ENCODE results near the gene UPF3A. TPM values are rescaled to one million over a fixed set of nuclear protein-coding genes. Genes with fewer than 3 reads are reported as not detected.
"Not testable (repeated sequence)": the region's sequence is repeated elsewhere in the genome, so short reads cannot be mapped to it uniquely, and the experiment has no call there.

The UPF3A gene
- total RNA-seq, 4 donors from 2014 or later: 28.9 to 85.8 (median 33.4) TPM

DNA sequence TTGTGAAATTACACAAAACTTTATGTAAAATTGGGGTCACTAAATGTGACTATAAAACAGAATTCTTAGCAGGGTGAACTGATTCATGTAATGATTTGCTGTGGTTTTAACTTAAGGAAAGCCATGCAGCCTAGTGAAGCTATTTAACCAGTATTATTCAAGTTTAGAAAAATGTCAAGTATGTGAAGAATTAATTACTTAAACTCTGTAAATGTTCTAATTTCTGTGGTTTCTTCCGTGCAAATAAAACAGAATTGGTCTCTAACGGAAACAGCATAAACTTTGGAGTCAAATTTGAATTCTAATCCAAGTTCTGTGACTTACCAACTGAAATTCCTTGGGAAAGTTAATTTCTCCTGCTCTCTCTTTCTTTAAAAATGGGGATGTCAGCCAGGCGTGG is 33.4 kb upstream of the UPF3A start:
- H3K36me3 ChIP-seq: peaks cover 0 to 97% (median 3%) of the 10 kb centered on the region in 3 donors
- no peaks in the 10 kb centered on the region for H3K27me3 ChIP-seq
- no peak for TF ChIP-seq POLR2A (IDR thresholded peaks at IDR 0.05)
- TF ChIP-seq, protein P1, sequence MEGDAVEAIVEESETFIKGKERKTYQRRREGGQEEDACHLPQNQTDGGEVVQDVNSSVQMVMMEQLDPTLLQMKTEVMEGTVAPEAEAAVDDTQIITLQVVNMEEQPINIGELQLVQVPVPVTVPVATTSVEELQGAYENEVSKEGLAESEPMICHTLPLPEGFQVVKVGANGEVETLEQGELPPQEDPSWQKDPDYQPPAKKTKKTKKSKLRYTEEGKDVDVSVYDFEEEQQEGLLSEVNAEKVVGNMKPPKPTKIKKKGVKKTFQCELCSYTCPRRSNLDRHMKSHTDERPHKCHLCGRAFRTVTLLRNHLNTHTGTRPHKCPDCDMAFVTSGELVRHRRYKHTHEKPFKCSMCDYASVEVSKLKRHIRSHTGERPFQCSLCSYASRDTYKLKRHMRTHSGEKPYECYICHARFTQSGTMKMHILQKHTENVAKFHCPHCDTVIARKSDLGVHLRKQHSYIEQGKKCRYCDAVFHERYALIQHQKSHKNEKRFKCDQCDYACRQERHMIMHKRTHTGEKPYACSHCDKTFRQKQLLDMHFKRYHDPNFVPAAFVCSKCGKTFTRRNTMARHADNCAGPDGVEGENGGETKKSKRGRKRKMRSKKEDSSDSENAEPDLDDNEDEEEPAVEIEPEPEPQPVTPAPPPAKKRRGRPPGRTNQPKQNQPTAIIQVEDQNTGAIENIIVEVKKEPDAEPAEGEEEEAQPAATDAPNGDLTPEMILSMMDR (IDR thresholded peaks at IDR 0.05): no peak
- no peak overlapping the region for H3K4me3 ChIP-seq
- no peak overlapping the region for H3K27ac ChIP-seq
- no peaks in the 10 kb centered on the region for H3K9me3 ChIP-seq
- no peak for DNase-seq
- H3K4me1 ChIP-seq: no peaks in the 10 kb centered on the region

DNA sequence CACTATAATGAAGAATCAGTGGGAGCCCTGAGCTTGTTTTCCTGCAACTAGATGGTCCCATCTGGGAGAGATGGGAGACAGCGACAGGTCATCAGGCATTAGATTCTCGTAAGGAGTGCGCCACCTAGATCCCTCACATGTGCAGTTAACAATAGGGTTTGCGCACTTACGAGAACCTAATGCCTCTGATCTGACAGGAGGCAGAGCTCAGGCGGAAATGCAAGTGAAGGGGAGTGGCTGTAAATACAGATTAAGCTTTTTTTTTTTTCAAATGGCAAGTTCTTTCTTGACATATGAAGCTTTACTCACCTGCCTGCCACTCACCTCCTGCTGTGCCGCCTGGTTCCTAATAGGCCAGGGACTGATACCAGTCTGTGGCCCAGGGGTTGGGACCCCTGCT is 32.3 kb upstream of the UPF3A start:
- peaks cover 0 to 90% (median 0%) of the 10 kb centered on the region in 3 donors for H3K36me3 ChIP-seq
- H3K27me3 ChIP-seq: no peaks in the 10 kb centered on the region
- no peak for DNase-seq
- H3K27ac ChIP-seq: no peak overlapping the region
- no peaks in the 10 kb centered on the region for H3K9me3 ChIP-seq
- H3K4me3 ChIP-seq: no peak overlapping the region
- no peaks in the 10 kb centered on the region for H3K4me1 ChIP-seq
- TF ChIP-seq POLR2A (IDR thresholded peaks at IDR 0.05): no peak
- TF ChIP-seq, protein P1 (IDR thresholded peaks at IDR 0.05): no peak

DNA sequence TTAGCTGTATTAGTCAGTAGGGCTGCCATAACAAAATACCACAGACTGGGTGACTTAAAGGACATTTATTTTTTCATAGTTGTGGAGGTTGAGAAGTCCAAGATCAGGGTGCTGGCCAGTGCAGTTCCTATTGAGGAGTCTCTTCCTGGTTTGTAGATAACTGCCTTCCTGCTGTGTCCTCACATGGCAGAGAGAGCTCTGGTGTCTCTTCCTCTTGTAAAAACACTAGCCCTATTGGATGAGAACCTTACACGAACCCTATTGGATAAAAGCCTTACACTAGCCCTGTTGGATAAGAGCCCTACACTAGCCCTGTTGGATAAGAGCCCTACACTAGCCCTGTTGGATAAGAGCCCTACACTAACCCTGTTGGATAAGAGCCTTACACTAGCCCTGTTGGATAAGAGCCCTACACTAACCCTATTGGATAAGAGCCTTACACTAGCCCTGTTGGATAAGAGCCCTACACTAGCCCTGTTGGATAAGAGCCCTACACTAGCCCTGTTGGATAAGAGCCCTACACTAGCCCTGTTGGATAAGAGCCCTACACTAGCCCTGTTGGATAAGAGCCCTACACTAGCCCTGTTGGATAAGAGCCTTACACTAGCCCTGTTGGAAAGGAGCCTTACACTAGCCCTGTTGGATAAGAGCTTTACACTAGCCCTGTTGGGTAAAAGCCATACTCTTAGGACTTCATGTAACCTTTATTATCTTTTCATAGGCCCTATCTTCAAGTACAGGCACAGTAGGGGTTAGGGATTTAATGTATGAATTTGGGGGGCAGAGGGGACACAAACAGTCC is 29.6 kb upstream of the UPF3A start:
- not testable (repeated sequence) for H3K4me3 ChIP-seq, DNase-seq, H3K9me3 ChIP-seq, H3K27me3 ChIP-seq, H3K27ac ChIP-seq, H3K4me1 ChIP-seq
- H3K36me3 ChIP-seq: peaks cover 0 to 87% (median 0%) of the 10 kb centered on the region in 3 donors

DNA sequence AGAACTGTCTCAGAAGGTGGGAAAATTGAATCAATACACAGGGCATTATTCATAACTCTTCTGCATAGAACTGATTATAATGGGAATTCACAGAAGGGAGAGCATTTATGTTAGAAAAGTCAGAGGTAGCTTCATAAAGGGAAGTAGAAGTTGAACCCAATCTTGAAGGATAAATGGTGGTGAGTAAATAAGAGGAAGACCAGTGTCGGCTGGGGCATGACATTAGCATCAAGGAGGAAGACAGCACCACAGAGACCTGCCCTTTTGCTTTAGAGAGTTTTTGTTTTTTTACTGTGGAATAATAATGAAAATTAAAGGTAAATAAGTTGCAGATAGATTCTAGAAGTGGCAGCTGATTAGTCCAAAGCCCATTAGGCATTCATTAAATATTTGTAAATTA is 24.9 kb upstream of the UPF3A start:
- no peak overlapping the region for H3K27ac ChIP-seq
- TF ChIP-seq POLR2A (IDR thresholded peaks at IDR 0.05): no peak
- TF ChIP-seq, protein P1 (IDR thresholded peaks at IDR 0.05): no peak
- DNase-seq: no peak
- no peaks in the 10 kb centered on the region for H3K9me3 ChIP-seq
- peaks cover 0 to 88% (median 0%) of the 10 kb centered on the region in 3 donors for H3K36me3 ChIP-seq
- H3K4me1 ChIP-seq: no peaks in the 10 kb centered on the region
- no peak overlapping the region for H3K4me3 ChIP-seq
- no peaks in the 10 kb centered on the region for H3K27me3 ChIP-seq

DNA sequence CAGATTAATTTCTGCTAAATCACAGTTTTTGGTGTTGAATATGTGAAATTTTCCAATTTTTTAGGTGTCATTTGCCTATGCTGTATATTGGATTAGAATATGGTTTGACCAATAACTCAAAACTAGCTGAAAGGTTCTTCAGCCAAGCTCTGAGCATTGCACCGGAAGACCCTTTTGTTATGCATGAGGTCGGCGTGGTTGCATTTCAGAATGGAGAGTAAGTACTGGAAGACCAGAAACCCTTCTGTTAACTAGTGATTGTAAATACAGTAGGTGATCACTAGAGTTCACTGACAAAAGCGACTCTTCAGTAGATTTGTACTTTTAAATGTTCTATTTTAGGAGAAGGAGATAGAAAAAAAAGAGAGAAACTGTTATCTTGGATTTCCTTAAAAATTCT is 24.4 kb upstream of the UPF3A start:
- Histone ChIP-seq H3K27ac (no peak overlapping the region), H3K4me3 (no peak overlapping the region), H3K9me3 (no peaks in the 10 kb centered on the region), H3K27me3 (no peaks in the 10 kb centered on the region), H3K4me1 (no peaks in the 10 kb centered on the region), H3K36me3 (peaks cover 0 to 88% (median 0%) of the 10 kb centered on the region in 3 donors)
- DNase-seq: no peak
- TF ChIP-seq POLR2A (IDR thresholded peaks at IDR 0.05): no peak

DNA sequence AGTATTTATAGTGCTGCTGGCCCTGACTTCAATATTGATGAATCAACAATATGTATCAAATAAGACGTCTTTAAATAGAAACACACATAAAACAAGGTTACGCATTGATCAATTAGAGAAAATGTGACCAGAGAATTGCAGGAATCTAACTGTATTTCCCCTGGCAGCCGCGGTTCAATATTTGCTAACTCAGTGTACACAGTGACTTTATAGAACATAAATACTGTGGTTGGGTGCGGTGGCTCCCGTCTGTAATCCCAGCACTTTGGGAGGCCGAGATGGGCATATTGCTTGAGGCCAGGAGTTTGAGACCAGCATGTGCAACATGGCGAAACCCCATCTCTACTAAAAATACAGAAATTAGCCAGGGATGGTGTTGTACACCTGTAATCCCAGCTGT is 22.8 kb upstream of the UPF3A start:
- H3K36me3 ChIP-seq: peaks cover 0 to 96% (median 0%) of the 10 kb centered on the region in 3 donors
- DNase-seq: no peak

More for the DNA sequence above, 22.8 kb upstream of the UPF3A start:
- Histone ChIP-seq H3K9me3 (no peaks in the 10 kb centered on the region), H3K27ac (no peak overlapping the region), H3K4me3 (no peak overlapping the region), H3K27me3 (no peaks in the 10 kb centered on the region), H3K4me1 (no peaks in the 10 kb centered on the region)
- TF ChIP-seq POLR2A (IDR thresholded peaks at IDR 0.05): no peak
- TF ChIP-seq, protein P1 (IDR thresholded peaks at IDR 0.05): no peak
